Measurements from ENCODE around the gene LGALS16. TPM values are rescaled to one million over a fixed set of nuclear protein-coding genes. Genes with fewer than 3 reads are reported as not detected.

The LGALS16 gene
- total and polyA plus RNA-seq, 2 donors (not counting 3 experiments of a cell fraction or from before 2014, with no cell fraction given) = not detected

- Histone ChIP-seq H3K4me2 (ENCODE audit: insufficient read depth, low read length) (no peak overlapping the region), H3K9me1 (replicated peaks; ENCODE audit: control insufficient read depth, extremely low read depth, insufficient read depth, low read length) (no peaks in the 10 kb centered on the region), H3K9ac (replicated peaks; ENCODE audit: extremely low read depth, insufficient read depth, low read length) (no peak overlapping the region), H4K20me1 (replicated peaks; ENCODE audit: control insufficient read depth, extremely low read depth, insufficient read depth, low read length) (no peaks in the 10 kb centered on the region), H3K9me3 (replicated peaks; ENCODE audit: control insufficient read depth, insufficient read depth, low read length) (no peaks in the 10 kb centered on the region), H3K36me3 (ENCODE audit: control insufficient read depth in 2 of 2, extremely low read depth in 1 of 2, insufficient read depth in 2 of 2, low read length in 2 of 2) (no peaks in the 10 kb centered on the region), H3K4me3 (replicated peaks in 1 of 3; ENCODE audit: insufficient read depth in 1 of 3, low read depth in 1 of 3, low read length in 3 of 3) (no peak overlapping the region), H3K4me1 (ENCODE audit: control insufficient read depth, extremely low read depth, insufficient read depth, low read length) (no peaks in the 10 kb centered on the region), H3K79me2 (ENCODE audit: control insufficient read depth, insufficient read depth, low read length) (no peaks in the 10 kb centered on the region), H3K27me3 (ENCODE audit: control insufficient read depth in 2 of 2, insufficient read depth in 2 of 2, low read length in 2 of 2) (no peaks in the 10 kb centered on the region), H2AFZ (ENCODE audit: low read depth, low read length) (no peak overlapping the region), H3K27ac (ENCODE audit: insufficient read depth, low read depth, low read length) (no peak overlapping the region)
- ChIA-PET POLR2A (no interaction called here), CTCF (no interaction called here)
- FAIRE-seq (no peak), DNase-seq (ENCODE audit: low read depth, low spot score) (no peak)
- BruUV-seq (replicated peaks) = no TSS peak
- dilution Hi-C loops (cut with MboI; ENCODE audit: extremely low pct_ligation_motif_present, low sequenced_read_pairs) = no loop called here
- TF ChIP-seq POLR2A (IDR thresholded peaks at IDR 0.05; ENCODE audit: low read depth, low read length) (no peak), JUN (IDR thresholded peaks at IDR 0.05; ENCODE audit: borderline replicate concordance, insufficient read depth, insufficient read length, low read depth) (no peak), CTCF (IDR thresholded peaks at IDR 0.05; ENCODE audit: extremely low read depth in 1 of 2, insufficient read depth in 1 of 2, low read depth in 1 of 2, low read length in 2 of 2) (no peak), GATA2 (IDR thresholded peaks at IDR 0.05; ENCODE audit: insufficient read depth, insufficient read length, low read depth, low read length) (no peak), MYC (IDR thresholded peaks at IDR 0.05; ENCODE audit: low read depth, low read length) (no peak), POLR2AphosphoS5 (IDR thresholded peaks at IDR 0.05; ENCODE audit: insufficient read depth, low read depth, low read length) (no peak), EZH2 (IDR thresholded peaks at IDR 0.05; ENCODE audit: borderline replicate concordance, low read depth, low read length, severe bottlenecking) (no peak), MAX (IDR thresholded peaks at IDR 0.05; ENCODE audit: insufficient read depth, insufficient read length) (no peak), FOS (IDR thresholded peaks at IDR 0.05; ENCODE audit: borderline replicate concordance, insufficient read depth, low read length) (no peak)
- intact Hi-C loops (cut with micrococcal nuclease) = no loop called here
Measured at GRCh38 chr19:39705578-39706188, 50.0 kb downstream of the LGALS16 start.

Measured in endothelial cell of umbilical vein (primary cell).